ENCODE measurements around the gene KLC1.
"Not testable (repeated sequence)": the region's sequence is repeated elsewhere in the genome, so short reads cannot be mapped to it uniquely, and the experiment has no call there.

The KLC1 gene

DNA sequence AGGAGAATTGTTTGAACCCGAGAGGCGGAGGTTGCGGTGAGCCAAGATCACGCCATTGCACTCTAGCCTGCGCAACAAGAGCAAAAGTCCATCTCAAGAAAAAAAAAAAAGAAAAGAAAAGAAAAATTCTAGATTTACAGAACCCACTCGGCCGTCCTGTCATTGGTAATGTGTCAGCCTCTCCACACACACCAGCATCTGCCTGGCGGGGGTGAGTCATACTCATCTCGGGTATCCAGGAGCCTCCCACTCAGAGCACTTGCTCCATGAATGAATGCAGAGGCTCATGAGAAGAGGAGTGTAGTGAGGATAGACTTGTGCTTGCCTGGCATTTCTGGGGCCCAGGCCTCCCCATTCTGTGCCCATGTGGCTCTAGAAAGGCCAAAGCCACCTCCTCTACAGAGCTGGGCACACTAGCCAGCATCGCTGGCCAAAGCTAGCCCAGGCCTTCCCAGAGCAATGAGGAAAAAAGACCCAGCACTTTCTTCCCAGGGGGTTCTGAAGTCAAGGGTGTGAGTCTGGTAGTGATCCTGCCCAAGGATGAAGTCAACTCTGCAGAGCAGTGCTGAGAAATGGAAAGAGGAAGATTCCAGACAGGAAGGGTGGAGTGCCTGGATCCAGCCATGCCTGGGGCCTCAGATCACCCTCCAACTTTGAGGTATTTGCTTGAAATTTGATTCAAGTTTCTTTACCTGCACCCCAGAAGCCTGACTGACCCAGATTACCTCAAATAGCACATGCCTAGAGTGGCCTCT lies 31.2 kb upstream of the KLC1 start:
- TF ChIP-seq, protein P1, sequence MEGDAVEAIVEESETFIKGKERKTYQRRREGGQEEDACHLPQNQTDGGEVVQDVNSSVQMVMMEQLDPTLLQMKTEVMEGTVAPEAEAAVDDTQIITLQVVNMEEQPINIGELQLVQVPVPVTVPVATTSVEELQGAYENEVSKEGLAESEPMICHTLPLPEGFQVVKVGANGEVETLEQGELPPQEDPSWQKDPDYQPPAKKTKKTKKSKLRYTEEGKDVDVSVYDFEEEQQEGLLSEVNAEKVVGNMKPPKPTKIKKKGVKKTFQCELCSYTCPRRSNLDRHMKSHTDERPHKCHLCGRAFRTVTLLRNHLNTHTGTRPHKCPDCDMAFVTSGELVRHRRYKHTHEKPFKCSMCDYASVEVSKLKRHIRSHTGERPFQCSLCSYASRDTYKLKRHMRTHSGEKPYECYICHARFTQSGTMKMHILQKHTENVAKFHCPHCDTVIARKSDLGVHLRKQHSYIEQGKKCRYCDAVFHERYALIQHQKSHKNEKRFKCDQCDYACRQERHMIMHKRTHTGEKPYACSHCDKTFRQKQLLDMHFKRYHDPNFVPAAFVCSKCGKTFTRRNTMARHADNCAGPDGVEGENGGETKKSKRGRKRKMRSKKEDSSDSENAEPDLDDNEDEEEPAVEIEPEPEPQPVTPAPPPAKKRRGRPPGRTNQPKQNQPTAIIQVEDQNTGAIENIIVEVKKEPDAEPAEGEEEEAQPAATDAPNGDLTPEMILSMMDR (IDR thresholded peaks at IDR 0.05; ENCODE audit: borderline replicate concordance, control extremely low read depth, extremely low read depth, insufficient read depth, missing control alignments): no peak
- in situ Hi-C loops (cut with MboI; ENCODE audit: low sequenced_read_pairs, unreplicated experiment): no loop called here
- no peak for DNase-seq (ENCODE audit: low spot score)

DNA sequence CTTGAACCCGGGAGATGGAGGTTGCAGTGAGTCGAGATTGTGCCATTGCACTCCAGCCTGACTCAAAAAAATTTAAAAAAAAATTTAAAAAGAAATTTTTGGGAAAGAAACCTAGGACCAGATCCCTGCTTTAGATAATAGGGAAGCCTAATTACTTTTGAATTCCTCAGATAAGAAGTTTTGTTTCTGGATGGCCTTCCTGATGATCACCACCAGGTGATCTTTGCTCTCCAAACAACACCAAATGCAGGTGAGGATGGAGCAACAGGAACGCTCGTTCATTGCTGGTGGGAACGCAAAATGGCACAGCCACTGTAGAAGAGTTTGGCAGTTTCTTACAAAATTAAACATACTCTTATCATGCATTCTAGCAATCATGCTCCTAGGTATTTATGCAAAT lies 28.5 kb upstream of the KLC1 start:
- in situ Hi-C loops (cut with MboI; ENCODE audit: low sequenced_read_pairs, unreplicated experiment): no loop called here

DNA sequence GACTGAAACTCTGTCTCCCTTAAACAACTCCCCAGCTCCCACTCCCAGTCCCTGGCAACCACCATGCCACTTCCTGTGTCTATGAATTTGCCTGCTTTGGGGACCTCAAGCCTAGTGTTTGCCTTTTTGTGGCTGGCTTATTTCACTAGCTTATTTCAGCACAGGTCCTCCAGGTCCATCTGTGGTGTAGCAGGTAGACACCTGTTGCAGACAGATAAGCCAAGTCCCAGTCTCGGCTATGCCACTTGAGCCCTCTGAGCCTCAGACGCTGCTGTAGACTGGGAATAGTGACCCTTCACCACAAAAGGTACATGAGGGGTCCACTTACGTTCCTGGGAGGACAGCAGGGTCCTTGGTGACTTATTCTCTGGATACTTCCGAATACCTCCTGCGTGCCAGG lies 24.4 kb upstream of the KLC1 start:
- no peak for DNase-seq (ENCODE audit: low spot score)
- TF ChIP-seq, protein P1 (IDR thresholded peaks at IDR 0.05; ENCODE audit: borderline replicate concordance, control extremely low read depth, extremely low read depth, insufficient read depth, missing control alignments): no peak
- in situ Hi-C loops (cut with MboI; ENCODE audit: low sequenced_read_pairs, unreplicated experiment): no loop called here

More for the DNA sequence above, 28.5 kb upstream of the KLC1 start:
- no peak for DNase-seq (ENCODE audit: low spot score)
- TF ChIP-seq, protein P1 (IDR thresholded peaks at IDR 0.05; ENCODE audit: borderline replicate concordance, control extremely low read depth, extremely low read depth, insufficient read depth, missing control alignments): no peak

DNA sequence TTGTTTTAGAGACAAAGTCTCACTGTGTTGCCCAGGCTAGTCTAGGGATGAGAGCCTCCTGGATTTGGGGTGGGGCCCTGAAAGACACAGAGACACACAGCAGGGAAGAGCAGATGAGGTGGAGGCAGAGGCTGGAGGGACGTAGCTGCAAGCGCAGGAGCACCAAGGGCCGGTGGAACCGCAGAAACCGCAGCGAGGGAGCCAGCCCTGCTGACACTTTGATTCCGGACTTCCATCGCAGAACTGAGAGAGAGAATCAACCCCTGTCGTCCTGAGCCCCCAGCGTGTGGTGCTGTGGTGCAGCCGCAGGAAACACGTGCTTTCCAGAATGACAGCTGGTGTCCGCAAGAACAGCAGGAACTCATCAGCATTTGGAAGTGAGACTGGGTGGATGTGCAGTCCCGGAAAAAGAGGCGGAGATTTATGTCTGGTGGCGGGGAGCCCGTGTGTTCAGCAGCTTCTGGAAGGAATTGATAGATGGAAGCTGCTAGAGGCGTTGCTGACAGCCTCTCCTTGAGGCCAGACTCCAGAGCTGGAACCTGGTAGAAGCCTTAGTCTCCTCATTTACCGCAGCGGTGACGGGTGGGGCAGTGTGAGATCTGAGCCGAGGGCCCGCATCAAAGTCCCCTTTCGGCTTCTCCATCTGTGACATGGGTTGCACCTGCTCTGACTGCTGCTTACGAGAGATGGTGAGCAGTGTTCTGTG lies 21.9 kb upstream of the KLC1 start:
- TF ChIP-seq, protein P1 (IDR thresholded peaks at IDR 0.05; ENCODE audit: borderline replicate concordance, control extremely low read depth, extremely low read depth, insufficient read depth, missing control alignments): peak; percentile 10
- in situ Hi-C loops (cut with MboI; ENCODE audit: low sequenced_read_pairs, unreplicated experiment): no loop called here
- peak; percentile 71 for DNase-seq (ENCODE audit: low spot score)

DNA sequence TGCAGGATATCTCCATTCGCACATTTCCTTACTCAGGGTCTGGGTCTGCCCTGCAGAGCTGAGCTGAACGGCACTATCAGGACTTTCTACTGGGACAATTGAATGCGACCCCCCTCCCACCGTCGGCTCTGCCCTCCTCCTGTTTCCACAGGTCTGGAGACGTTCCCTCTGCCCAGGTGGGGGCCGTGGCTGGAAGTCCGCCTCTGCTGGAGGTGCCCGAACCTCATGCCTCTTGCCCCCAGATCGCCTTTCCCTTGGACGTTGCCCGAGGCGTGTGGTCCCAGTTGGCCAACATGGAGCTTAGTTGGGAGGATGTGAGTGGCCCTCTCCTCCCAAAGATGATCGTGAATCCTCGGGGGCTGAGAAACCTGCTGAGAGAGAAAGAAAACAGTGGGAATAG lies 21.2 kb upstream of the KLC1 start:
- peak; percentile 23 for DNase-seq (ENCODE audit: low spot score)
- TF ChIP-seq, protein P1 (IDR thresholded peaks at IDR 0.05; ENCODE audit: borderline replicate concordance, control extremely low read depth, extremely low read depth, insufficient read depth, missing control alignments): no peak
- in situ Hi-C loops (cut with MboI; ENCODE audit: low sequenced_read_pairs, unreplicated experiment): no loop called here

DNA sequence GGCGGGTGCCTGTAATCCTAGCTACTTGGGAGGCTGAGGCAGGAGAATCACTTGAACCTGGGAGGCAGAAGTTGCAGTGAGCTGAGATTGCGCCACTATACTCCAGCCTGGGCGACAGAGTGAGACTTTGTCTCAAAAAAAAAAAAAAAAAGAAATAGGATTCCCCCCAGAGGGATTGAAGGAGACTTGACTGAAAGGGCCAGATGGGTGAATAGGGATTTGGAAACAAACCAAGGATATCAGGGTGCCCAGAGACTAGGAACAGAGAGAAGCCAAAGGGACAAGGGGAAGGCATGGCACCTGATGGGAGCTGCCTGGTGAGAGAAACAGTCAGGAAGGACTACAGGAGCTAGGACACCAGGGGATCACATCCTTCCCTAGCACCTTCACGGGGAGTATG lies 19.9 kb upstream of the KLC1 start:
- in situ Hi-C loops (cut with MboI; ENCODE audit: low sequenced_read_pairs, unreplicated experiment); DNase-seq (ENCODE audit: low spot score): not testable (repeated sequence)

DNA sequence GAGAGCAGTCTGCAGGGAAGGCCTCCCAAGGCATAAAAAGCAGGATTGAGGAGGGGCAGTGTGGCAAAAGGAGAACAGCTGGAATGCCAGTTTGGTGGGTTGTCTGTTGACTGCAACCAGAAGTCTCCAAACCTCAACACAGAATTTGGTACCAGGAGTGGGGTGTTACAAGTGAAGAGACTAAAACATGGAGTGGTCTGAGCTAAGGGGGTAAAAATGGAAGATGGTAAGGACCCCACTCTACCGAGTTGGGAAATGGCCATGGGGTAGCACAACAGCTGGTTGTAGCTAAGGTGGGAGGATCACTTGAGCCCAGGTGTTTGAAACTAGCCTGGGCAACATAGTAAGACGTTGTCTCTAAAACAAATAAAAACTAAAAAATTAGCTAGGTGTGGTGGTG lies 17.8 kb upstream of the KLC1 start:
- TF ChIP-seq, protein P1 (IDR thresholded peaks at IDR 0.05; ENCODE audit: borderline replicate concordance, control extremely low read depth, extremely low read depth, insufficient read depth, missing control alignments): no peak
- in situ Hi-C loops (cut with MboI; ENCODE audit: low sequenced_read_pairs, unreplicated experiment): no loop called here
- DNase-seq (ENCODE audit: low spot score): no peak
